Ascending aorta (tissue), 2 donors: ENCODE data around the gene MT1M. TPM values are rescaled to one million over a fixed set of nuclear protein-coding genes. Genes with fewer than 3 reads are reported as not detected.

Source experiments
- DNase-seq, 2 donors: peaks; one replicate each; pipeline ENCODE4 v3.0.0-alpha.2; 2019; ENCODE audit warnings: low spot score in 2 of 2
- H3K27ac ChIP-seq, 2 donors: fragments of 200-600 bp; sonication (generic); one replicate each; pipeline ENCODE4 v1.5.1; 2016 to 2017; ENCODE audit warnings: mild to moderate bottlenecking in 1 of 2
- H3K27me3 ChIP-seq: fragments of 200-600 bp; sonication (generic); one replicate; pipeline ENCODE4 v1.5.1; 2017
- H3K36me3 ChIP-seq, 2 donors: fragments of 200-600 bp; sonication (generic); one replicate each; pipeline ENCODE4 v1.5.1; 2016
- H3K4me1 ChIP-seq, 2 donors: fragments of 200-600 bp; sonication (generic); one replicate each; pipeline ENCODE4 v1.5.1; 2016 to 2017; ENCODE audit warnings: mild to moderate bottlenecking in 1 of 2
- H3K4me3 ChIP-seq, 2 donors: fragments of 200-600 bp; sonication (generic); one replicate each; pipeline ENCODE4 v1.5.1; 2016 to 2017; ENCODE audit warnings: mild to moderate bottlenecking in 1 of 2
- H3K9me3 ChIP-seq, 2 donors: fragments of 200-600 bp; sonication (generic); one replicate each; pipeline ENCODE4 v1.5.1; 2016
- intact Hi-C: fragments of 100-400 bp; cut with DNase I; formaldehyde crosslinking; loops from one replicate; pipeline ENCODE4 v1.15.1; 2023
- total RNA-seq: library from RNA; depleted of rRNA; stranded (reverse); fragments of >200 nt; gene quantifications from one replicate; pipeline ENCODE4 v1.1.0, GENCODE V29; 2016
- TF ChIP-seq, protein P1 (sequence below), 3 experiments: fragments of 200-600 bp in 2 of 3; fragments of 450-650 bp in 1 of 3; sonication (generic) in 2 of 3; IDR thresholded peaks; one replicate each; pipeline ENCODE4 v1.5.1; 2016 to 2019; ENCODE audit warnings: antibody characterized with exemption in 3 of 3, mild to moderate bottlenecking in 1 of 3, moderate library complexity in 1 of 3

The MT1M gene
- total RNA-seq, 1 donor from 2014 or later = 105 TPM

DNA sequence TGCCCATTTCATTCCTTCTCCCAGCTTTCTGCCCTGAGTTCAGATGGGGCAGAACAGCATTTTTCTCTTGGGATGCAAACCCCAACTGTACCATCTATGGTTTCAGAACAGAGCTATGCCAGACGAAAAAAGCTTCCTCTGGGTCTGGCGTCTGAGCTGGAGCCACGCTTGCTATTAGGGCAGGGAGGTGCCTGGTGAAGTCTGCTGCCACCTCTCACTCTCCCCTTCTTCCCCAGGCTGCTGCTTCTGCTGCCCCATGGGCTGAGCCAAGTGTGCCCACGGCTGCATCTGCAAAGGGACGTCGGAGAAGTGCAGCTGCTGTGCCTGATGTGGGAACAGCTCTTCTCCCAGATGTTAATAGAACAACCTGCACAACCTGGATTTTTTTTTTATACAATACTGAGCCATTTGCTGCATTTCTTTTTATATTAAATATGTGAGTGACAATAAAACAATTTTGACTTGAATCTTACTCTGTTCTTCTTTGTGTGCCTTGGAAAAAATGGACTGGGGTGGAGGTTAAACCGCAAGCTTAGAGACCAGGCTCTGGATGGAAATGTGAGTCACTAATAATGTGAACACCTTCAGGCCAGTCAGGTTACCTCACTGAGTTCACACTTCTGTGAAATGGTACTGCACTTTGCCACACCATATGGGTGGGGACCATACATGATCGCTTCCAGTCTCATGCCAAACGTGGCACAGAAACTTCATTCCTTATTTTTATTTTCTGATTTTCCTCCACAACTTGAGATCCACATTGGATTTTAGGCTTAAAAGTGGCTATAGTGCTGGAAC is 4.4 kb downstream of the MT1M start:
- no peak for DNase-seq
- Histone ChIP-seq H3K27ac (peak overlapping the region in 1 of 2 donors; percentile 82), H3K4me1 (peaks cover 8 to 12% of the 10 kb centered on the region in 2 donors), H3K36me3 (no peaks in the 10 kb centered on the region), H3K27me3 (no peaks in the 10 kb centered on the region), H3K9me3 (no peaks in the 10 kb centered on the region), H3K4me3 (no peak overlapping the region)
- TF ChIP-seq, protein P1, sequence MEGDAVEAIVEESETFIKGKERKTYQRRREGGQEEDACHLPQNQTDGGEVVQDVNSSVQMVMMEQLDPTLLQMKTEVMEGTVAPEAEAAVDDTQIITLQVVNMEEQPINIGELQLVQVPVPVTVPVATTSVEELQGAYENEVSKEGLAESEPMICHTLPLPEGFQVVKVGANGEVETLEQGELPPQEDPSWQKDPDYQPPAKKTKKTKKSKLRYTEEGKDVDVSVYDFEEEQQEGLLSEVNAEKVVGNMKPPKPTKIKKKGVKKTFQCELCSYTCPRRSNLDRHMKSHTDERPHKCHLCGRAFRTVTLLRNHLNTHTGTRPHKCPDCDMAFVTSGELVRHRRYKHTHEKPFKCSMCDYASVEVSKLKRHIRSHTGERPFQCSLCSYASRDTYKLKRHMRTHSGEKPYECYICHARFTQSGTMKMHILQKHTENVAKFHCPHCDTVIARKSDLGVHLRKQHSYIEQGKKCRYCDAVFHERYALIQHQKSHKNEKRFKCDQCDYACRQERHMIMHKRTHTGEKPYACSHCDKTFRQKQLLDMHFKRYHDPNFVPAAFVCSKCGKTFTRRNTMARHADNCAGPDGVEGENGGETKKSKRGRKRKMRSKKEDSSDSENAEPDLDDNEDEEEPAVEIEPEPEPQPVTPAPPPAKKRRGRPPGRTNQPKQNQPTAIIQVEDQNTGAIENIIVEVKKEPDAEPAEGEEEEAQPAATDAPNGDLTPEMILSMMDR (IDR thresholded peaks at IDR 0.05) = no peak
- intact Hi-C loops = loop anchor here (10.0 kb wide), 1 partner anchor 548 kb away; the partner anchor contains the start of genes PSME3IP1 and RSPRY1

DNA sequence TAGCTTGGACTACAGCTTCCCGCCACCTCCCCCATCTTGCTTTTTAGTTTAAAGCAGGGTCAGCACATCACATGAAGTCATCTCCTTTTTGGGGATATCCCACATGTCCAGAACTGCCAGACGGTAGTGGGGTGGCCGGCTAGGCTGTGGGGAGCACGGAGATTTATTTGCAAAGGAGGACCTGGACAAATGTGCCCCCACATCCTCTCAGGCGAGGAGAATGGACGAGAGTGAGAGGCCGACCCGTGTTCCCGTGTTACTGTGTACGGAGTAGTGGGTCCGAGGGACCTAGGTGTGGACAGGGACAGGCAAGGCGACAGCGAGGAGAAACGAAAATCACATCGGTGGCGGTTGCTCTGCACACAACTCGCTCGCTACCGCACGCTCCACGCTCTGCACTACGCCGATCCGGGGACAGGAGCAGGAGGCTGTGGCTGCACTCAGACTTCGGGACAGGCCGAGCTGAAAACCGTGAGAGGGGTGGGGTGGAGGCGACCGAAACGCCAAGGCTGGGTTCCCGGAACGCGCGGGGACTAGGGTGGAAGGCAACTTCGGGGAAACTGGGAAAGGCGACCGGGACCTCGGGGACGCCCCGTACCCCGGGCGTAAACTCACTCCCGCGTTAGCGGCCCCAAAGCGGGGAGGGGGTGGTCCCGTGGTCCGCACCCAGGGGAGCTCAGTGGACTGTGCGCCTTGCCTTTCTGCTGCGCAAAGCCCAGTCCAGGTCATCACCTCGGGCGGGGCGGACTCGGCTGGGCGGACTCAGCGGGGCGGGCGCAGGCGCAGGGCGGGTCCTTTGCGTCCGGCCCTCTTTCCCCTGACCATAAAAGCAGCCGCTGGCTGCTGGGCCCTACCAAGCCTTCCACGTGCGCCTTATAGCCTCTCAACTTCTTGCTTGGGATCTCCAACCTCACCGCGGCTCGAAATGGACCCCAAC is 5.6 kb downstream of the MT1M start, which contains the start of gene MT1A:
TSS of gene MT1A (plus strand) at position 853 of the 937 bp plus-strand sequence. CDS start at position 926, 73 bp downstream.
- DNase-seq = peak; percentile 50 to 91
- peak within 1 kb of the TSS; percentile 60 to 64 for H3K4me3 ChIP-seq
- peaks cover 5 to 16% of the 10 kb centered on the region in 2 donors for H3K4me1 ChIP-seq
- TF ChIP-seq, protein P1 (IDR thresholded peaks at IDR 0.05) = no peak
- H3K27ac ChIP-seq = peak within 1 kb of the TSS; percentile 72 to 82
- H3K9me3 ChIP-seq = no peaks in the 10 kb centered on the region
- no peaks in the 10 kb centered on the region for H3K36me3 ChIP-seq
- intact Hi-C loops = loop anchor here (1.0 to 10.0 kb wide), 2 partner anchors 30 to 547 kb away; partner anchors contain the start of genes MT2A, PSME3IP1 and RSPRY1
- no peaks in the 10 kb centered on the region for H3K27me3 ChIP-seq

DNA sequence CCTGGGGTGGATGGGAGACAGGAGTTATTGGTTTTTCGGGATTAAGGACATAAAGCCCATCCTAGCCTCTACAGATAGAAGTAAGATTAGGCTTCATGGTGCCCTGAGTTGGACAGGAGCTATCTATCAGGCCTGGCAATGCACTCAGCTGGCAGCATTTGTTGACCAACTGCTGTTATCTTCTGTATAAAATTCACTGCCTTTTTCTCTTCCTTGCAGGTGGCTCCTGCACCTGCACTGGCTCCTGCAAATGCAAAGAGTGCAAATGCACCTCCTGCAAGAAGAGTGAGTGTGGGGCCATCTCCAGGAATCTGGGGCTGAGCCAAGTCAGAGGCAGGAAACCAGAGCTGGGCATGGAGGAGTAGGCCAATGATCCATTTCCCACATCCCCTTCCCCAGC is 6.6 kb downstream of the MT1M start:
- H3K27me3 ChIP-seq = no peaks in the 10 kb centered on the region
- H3K4me1 ChIP-seq = peaks cover 6 to 24% of the 10 kb centered on the region in 2 donors
- intact Hi-C loops = loop anchor here (10.0 kb wide), 1 partner anchor 546 kb away; the partner anchor contains the start of genes PSME3IP1 and RSPRY1

DNA sequence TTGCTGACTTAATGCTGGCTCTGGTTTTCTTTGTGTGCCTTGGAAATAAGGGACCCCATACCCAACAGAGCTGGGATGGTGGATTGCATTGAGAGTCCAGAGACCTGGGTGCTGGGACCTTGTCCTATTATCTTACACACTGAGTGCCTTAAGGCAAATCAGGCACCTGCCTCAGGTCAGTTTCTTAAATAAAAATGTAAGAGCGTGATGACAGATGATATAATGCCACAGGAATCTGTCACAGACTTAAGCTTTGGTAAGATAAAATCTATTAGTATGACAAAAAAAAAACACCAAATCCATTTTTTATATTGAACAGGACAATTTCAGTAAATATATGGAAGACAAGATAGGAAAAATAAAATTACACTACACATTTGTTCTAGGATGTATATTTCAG is 7.6 kb downstream of the MT1M start:
- TF ChIP-seq, protein P1 (IDR thresholded peaks at IDR 0.05) = no peak
- Histone ChIP-seq H3K4me1 (peaks cover 6 to 24% of the 10 kb centered on the region in 2 donors), H3K27me3 (no peaks in the 10 kb centered on the region), H3K4me3 (no peak overlapping the region), H3K9me3 (no peaks in the 10 kb centered on the region), H3K36me3 (no peaks in the 10 kb centered on the region), H3K27ac (no peak overlapping the region)
- DNase-seq = no peak
- intact Hi-C loops = loop anchor here (5.0 kb wide), 1 partner anchor 123 kb away; no protein-coding TSS in a partner anchor

More for the DNA sequence above, 6.6 kb downstream of the MT1M start:
- H3K4me3 ChIP-seq = no peak overlapping the region
- TF ChIP-seq, protein P1 (IDR thresholded peaks at IDR 0.05) = no peak
- H3K27ac ChIP-seq = peak overlapping the region in 1 of 2 donors; percentile 82
- DNase-seq = no peak
- H3K9me3 ChIP-seq = no peaks in the 10 kb centered on the region
- H3K36me3 ChIP-seq = no peaks in the 10 kb centered on the region

DNA sequence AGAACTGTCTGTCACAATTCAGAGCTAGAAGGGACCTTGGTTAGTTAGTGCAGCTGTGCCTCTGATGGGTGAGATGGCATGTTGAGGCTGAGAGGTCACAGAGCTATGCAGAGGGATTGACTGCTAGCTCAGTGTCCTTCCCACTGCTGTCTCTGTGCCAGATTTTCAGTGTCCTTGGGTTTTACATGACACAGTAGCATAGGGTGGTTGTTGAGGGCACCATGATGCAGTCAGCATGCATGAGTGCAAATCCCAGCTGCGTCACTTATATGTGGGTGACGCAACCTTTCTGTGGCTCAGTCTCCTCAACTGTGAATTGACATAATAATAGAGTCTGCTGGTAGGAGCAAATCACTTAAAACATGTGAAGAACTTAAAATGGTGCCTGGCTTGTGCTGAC is 8.7 kb downstream of the MT1M start:
- intact Hi-C loops = loop anchor here (5.0 kb wide), 1 partner anchor 124 kb away; no protein-coding TSS in a partner anchor
- H3K9me3 ChIP-seq = no peaks in the 10 kb centered on the region
- H3K27ac ChIP-seq = no peak overlapping the region
- H3K36me3 ChIP-seq = no peaks in the 10 kb centered on the region
- H3K27me3 ChIP-seq = no peaks in the 10 kb centered on the region
- H3K4me1 ChIP-seq = peaks cover 6 to 24% of the 10 kb centered on the region in 2 donors
- DNase-seq = no peak
- TF ChIP-seq, protein P1 (IDR thresholded peaks at IDR 0.05) = no peak
- no peak overlapping the region for H3K4me3 ChIP-seq
